ENCODE measurements around the gene BATF.
"Not testable (repeated sequence)": the region's sequence is repeated elsewhere in the genome, so short reads cannot be mapped to it uniquely, and the experiment has no call there.

BATF gene
- total RNA-seq, result 12.0 to 20.3 (median 15.0) reads per million in 4 donors

DNA sequence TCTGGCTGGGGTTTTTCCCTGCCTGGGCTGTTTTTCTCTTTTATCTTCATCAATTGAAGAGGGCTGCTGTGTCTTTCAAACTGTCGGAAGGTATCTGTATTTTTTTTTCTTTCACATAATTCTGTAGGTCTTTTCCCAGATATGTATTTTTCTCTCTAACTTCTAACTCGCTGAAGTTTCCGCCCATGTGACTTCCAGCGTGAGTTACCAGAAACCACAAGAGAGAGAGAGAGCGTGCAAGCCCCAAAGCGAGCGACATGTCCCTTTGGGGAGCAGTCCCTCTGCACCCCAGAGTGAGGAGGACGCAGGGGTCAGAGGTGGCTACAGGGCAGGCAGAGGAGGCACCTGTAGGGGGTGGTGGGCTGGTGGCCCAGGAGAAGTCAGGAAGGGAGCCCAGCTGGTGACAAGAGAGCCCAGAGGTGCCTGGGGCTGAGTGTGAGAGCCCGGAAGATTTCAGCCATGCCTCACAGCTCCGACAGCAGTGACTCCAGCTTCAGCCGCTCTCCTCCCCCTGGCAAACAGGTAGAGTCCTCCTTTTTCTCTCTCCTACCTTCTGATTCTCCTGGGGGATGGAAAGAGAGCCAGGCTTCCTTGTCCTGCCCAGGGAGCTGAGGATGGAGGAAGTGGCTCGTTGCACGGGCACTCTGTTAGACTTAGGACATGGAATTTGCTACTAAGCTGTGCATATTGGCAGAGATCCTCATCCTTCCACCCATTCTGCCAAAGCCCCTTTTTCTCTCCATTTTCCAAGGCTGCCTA lies at the start of gene BATF:
Gene BATF, plus strand, starts transcription at position 246 of the 759 bp plus-strand sequence. Its CDS starts 214 bp downstream, at position 460.
- peak; percentile 42 to 88 (median 62) for DNase-seq

DNA sequence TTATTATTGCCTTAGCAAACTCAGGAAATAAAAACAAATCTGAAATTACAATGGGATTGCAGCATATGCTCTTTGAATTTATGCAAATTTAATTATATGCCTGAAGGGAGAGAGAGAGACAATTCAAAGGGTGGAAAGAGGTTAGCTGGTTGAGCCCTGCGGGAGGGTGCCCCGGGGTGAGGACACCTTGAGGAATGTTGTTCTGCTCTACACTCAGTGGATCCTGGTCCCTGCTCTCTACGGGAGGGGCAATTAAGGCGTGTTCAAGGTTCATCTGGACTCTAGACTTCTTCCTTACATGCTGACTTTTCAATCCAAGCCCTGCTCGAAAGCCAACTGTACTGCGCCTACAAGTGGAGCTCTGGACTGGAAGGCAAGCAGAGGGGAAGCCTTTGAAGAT lies 48.1 kb upstream of the BATF start:
- not testable (repeated sequence) for DNase-seq

- DNase-seq, result no peak
These were observed 45.8 kb upstream of the BATF start for GRCh38 chr14:75476274-75476995.

GRCh38 chr14:75477881-75478280 lies 44.4 kb upstream of the BATF start:
- DNase-seq, result no peak

DNA sequence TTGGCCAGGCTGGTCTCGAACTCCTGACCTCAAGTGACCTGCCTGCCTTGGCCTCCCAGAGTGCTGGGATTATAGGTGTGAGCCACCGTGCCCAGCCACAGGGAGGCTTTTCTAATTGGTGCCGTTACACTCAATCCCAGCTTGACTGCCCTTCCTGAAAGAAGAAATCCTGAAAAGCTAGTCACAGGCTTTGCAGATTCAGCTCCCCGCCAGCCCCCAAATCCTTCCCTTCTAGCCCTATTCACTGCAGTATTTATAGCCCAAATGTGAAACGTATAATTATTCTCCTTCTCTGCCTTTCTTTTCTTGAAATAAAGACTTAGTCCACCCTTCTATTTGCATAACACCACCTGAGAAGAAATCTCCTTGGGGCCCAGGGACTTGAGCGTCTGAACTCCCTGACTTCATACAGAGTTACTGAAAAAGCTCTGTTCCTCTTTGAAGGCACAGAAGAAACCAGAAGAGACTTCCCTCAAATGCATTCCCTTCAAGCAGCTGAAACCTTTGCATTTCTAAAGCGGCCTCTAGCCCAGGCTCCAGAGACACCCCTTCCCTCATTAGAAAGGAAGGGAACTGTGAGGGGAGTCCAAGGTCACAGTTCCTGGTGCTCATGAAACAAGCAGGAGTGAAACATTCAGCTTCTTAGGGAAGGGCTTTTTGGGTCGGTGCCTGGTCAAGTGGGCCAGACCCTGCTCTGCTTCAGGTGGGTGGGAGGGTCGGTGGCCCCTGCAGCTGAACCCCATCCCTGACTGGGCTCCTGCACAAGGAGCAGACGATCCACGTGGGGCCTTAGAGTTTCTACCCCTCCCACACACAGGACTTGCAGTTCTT lies 42.3 kb upstream of the BATF start:
- no peak for DNase-seq

DNA sequence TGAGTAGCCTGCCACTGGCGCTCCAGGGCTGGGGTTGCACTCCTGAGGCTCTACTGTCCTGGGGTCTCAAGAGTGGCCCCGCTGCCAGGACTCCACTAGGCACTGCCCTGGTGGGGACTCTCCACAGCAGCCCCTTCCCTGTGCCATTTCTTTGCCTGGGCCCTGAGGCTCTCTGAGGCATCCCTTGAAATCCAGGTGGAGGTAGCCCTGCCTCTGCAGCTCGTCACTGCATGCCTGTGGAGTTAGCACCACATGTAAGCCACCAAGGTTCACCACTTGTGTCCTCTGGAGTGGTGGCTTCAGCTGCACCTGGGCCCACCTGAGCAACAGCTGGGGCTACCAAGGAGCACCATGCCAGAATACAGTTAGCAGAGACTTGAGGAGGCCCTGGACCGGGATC lies 39.9 kb upstream of the BATF start:
- DNase-seq, result no peak

- DNase-seq, result no peak
These were observed 37.4 kb upstream of the BATF start for GRCh38 chr14:75484711-75485429.

- no peak for DNase-seq
These were observed 36.0 kb upstream of the BATF start for GRCh38 chr14:75486318-75486717.

DNA sequence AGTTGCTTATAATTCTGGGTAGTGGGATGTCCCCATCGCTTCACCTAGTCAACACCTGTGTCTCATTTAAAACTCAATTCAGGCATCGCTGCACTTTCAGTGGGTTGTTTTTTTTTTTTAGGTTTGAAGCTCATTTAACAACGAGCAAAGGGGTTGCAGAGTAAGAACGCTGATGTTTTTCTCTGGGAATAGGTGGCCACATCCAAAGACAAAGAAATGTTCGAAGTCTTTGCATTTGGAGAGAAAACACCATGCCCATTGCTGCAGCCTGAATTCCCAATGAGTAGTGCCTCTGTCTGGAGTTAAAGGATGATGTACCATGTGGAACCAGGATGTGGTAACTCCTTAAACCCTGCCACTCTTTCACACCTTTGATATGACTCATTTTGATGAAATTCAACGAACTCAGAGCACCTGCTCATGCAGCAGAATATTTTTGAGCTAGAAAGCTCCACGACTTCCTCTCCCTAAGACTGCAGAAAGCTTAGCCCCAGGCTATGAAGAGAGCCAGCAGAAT lies 35.1 kb upstream of the BATF start:
- DNase-seq, result peak in 1 of 5 donors; percentile 85

GRCh38 chr14:75489480-75489837 lies 32.8 kb upstream of the BATF start:
- DNase-seq, result no peak

DNA sequence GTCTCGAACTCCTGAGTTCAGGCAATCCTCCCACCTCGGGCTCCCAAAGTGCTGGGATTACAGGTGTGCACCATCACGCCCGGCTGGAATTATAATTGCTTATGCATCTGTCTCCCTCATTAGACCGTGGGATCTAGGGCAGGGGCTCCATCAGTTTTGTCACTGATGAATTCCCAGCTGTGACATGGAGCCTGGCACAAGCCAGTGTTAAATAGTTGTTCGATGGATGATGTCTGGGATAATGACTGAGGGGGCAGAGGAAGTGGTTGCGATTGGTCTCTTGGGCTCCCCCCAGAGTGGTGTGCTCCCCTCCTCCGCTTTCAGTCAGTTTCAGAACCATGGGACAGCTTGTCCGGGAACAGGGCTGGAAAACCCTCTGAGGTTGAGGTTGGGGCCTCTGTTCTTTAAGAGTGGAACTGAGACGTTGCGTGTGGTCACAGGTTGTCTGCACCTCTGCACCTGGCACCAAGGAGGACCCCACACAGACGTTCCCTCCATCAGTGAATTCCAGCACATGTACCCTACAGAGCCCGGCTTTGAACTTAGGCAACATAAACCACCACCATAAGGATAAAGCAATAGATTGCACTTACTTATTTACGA lies 30.8 kb upstream of the BATF start:
- no peak for DNase-seq

DNA sequence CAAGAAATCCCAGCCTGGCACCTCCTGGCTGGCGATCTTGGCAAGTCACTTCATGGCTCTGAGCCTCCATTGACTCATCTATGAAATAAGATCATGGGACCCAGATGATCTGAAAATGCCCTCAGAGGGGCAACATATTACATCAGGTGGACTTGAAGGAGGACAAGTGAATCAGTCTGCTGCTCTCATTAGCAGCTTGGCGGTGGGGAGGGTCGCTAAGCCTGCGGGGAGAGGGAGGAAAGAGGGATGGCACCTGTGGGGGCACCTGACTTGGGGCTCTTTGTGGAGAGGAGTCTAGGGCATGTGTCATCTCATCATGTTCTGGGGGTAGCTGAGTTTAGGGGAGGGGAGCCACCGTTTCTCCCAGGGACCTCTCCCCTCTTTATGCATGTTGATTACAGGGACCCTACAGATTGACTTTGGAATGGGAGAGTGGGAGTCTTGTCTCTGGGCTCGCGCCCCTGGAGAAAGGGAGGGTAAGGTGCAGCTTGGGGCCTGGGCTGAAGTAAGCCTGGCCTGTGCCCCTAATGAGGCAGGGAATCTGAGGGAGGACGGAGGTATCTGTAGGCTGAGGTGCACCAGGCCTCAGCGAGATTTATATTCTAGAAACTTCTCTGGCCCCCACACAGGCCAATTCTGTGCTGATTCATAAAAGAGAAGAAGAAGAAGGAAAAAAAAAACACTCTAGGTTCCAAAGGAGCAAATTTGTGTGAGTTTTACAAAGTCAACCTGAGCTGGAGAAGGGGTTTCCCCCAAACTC lies 29.3 kb upstream of the BATF start:
- no peak for DNase-seq

DNA sequence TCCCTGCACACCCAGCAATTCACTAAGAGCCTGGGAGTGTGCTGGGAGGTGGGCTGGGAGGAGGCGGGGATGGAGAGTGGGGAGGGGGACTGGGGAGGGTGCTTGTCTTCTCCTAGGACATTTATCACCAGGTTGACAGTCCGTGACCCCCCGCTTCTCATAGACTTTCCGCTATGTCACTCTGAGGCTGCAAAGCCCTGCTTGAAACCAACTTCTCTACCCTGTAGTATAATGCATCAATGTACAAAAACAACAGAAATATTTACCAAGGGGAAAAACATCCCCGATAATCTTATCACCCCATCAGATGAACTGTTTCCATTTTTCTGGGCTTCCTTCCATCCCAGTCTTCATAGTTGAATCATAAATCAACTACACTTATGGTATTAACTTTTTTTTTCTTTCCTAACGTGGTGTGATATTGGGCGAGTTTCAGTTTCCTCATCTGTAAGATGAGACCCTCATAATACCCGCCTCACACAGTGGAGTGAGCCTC lies 28.6 kb upstream of the BATF start:
- DNase-seq, result no peak

DNA sequence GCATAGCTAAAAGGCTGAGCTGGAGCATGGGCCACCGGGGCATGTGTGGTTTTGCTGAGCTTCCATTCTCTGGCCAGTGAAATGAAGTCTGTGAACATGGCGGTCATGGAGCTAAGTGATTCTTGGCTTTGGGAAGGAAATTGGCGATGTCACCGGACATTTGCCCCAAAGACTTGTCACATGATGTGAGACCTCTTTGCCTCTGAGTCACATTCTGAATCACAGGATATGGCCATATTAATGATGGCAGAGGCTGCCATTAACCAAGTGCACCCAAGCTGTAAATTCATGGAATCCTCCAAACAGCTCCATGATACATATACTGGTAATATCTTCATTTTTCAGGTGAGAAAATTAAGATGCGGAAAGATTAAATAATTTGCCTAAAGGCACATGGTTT lies 27.4 kb upstream of the BATF start:
- no peak for DNase-seq

GRCh38 chr14:75495399-75495798 lies 26.9 kb upstream of the BATF start:
- DNase-seq, result peak in 1 of 5 donors; percentile 41

- no peak for DNase-seq
These were observed 26.4 kb upstream of the BATF start for GRCh38 chr14:75495882-75496281.

- no peak for DNase-seq
These were observed 25.5 kb upstream of the BATF start for GRCh38 chr14:75496755-75497154.

- peak in 1 of 5 donors; percentile 31 for DNase-seq
These were observed 25.1 kb upstream of the BATF start for GRCh38 chr14:75497191-75497590.

- no peak for DNase-seq
These were observed 24.6 kb upstream of the BATF start for GRCh38 chr14:75497701-75498100.

DNA sequence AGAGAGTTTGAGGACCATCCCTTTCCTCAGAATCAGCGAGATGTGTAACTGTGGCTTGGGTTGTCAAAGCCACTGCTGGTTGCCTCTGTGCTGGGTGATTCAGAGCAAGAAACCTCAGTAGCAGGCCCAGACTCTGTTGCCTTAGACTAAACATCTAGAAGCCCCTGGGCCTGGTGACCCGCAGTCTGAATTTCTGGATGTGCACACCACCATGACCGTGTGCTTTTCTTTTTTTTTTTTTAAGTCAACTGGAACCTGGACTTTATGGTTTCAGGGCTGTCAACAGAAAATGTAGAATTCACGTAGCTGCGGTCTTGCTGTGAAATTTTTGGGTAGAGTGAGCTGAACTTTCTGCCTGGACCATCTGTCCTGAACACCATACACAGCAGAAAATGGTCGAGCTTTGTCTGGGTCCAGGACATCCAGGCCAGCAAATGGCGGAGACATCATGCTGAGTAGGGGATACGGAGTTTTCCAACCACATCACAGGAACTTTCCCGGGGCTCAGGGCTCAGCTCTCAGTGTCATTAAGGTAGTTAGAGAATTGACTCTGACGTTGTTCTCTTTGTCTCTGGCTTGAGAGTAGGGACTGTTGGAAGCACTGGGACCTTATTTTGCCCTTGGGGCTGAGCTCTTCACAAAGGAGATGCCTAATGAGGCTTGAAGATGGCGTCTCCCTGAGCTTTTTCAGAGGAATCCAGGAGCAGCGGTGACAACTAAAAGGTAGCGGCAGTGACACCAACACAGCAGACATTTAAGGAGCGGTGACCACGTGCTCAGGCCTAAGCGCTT lies 23.0 kb upstream of the BATF start:
- DNase-seq, result no peak
